A673 (cell line): ENCODE results near the gene MSL1.

Source experiments
- EZH2 ChIP-seq: fragments of 200-600 bp; sonication (generic); IDR thresholded peaks from 2 replicates; pipeline ENCODE4 v1.6.1; 2017; ENCODE audit warnings: borderline replicate concordance, low read depth, mild to moderate bottlenecking, mixed read lengths, antibody characterized with exemption, low read length; ENCODE audit not compliant: poor library complexity, severe bottlenecking
- TF ChIP-seq, protein P1 (sequence below): fragments of 300-800, 200-600 bp; sonication (generic); conservative IDR thresholded peaks from 2 replicates; pipeline ENCODE4 v1.5.1; 2017; ENCODE audit warnings: low read depth, mild to moderate bottlenecking, antibody characterized with exemption, low read length, moderate library complexity, mixed read lengths

DNA sequence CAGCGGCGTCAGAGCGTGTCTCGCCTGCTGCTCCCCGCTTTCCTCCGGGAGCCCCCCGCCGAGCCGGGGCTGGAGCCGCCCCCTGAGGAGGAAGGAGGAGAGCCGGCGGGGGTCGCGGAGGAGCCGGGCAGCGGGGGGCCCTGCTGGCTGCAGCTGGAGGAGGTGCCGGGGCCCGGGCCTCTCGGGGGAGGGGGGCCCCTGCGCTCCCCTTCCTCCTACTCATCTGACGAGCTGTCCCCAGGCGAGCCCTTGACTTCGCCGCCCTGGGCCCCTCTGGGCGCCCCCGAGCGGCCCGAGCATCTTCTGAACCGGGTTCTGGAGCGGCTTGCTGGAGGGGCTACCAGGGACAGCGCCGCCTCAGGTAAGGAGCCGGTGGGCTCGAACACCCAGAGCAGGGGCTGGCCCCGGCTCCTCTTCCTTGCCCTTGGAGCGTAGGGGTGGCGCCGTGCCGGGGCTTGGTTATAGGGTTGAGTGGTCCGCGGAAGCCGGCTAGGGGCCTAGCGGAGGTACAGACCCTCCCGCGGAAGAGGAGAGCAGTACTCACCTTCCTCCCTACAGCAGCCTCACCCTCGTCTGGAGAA, 56.3 kb downstream of the MSL1 start:
- TF ChIP-seq, protein P1, sequence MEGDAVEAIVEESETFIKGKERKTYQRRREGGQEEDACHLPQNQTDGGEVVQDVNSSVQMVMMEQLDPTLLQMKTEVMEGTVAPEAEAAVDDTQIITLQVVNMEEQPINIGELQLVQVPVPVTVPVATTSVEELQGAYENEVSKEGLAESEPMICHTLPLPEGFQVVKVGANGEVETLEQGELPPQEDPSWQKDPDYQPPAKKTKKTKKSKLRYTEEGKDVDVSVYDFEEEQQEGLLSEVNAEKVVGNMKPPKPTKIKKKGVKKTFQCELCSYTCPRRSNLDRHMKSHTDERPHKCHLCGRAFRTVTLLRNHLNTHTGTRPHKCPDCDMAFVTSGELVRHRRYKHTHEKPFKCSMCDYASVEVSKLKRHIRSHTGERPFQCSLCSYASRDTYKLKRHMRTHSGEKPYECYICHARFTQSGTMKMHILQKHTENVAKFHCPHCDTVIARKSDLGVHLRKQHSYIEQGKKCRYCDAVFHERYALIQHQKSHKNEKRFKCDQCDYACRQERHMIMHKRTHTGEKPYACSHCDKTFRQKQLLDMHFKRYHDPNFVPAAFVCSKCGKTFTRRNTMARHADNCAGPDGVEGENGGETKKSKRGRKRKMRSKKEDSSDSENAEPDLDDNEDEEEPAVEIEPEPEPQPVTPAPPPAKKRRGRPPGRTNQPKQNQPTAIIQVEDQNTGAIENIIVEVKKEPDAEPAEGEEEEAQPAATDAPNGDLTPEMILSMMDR: no peak
- no peak for TF ChIP-seq EZH2
